ENCODE measurements around the gene MFSD11.
A peak's percentile ranks its signal among the peaks of the same experiment; 100 is the strongest.
"Not testable (repeated sequence)": the region's sequence is repeated elsewhere in the genome, so short reads cannot be mapped to it uniquely, and the experiment has no call there.

MFSD11 gene

DNA sequence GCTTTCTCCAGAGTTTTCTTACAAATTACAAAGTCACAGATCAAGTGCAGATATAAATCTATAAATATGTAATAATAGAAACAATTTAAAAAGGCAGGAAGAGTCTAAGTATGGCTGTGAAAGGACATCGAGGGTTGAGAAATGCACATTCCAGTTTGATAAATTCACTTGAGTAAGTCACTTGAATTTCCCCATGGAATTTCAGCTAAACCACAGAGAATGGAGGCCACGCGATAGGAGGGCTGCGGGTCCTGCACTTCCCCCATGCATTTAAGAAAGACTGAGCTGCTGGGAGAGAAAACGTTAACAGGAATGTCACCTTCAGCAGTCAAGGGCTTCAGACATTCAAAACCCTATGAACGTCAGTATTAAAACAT lies 21.1 kb upstream of the MFSD11 start:
- TF ChIP-seq, protein P1, sequence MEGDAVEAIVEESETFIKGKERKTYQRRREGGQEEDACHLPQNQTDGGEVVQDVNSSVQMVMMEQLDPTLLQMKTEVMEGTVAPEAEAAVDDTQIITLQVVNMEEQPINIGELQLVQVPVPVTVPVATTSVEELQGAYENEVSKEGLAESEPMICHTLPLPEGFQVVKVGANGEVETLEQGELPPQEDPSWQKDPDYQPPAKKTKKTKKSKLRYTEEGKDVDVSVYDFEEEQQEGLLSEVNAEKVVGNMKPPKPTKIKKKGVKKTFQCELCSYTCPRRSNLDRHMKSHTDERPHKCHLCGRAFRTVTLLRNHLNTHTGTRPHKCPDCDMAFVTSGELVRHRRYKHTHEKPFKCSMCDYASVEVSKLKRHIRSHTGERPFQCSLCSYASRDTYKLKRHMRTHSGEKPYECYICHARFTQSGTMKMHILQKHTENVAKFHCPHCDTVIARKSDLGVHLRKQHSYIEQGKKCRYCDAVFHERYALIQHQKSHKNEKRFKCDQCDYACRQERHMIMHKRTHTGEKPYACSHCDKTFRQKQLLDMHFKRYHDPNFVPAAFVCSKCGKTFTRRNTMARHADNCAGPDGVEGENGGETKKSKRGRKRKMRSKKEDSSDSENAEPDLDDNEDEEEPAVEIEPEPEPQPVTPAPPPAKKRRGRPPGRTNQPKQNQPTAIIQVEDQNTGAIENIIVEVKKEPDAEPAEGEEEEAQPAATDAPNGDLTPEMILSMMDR (IDR thresholded peaks at IDR 0.05; ENCODE audit: insufficient read depth, low read length, missing control alignments), result no peak
- H3K4me3 ChIP-seq (ENCODE audit: low read depth, low read length), result no peak overlapping the region
- CTCF ChIA-PET, result interaction anchor here (0.8 to 6.9 kb wide), 8 partner anchors 8 to 350 kb away, joined by 3 to 74 read pairs (median 6); partner anchors contain the start of genes JMJD6, METTL23 and MFSD11
- POLR2A ChIA-PET, result interaction anchor here (0.9 to 2.7 kb wide), 4 partner anchors 9 to 20 kb away, joined by 3 to 28 read pairs (median 16); partner anchors contain the start of genes JMJD6, METTL23, MFSD11 and SRSF2
- peak; percentile 90 for DNase-seq (ENCODE audit: low read depth, low spot score)

DNA sequence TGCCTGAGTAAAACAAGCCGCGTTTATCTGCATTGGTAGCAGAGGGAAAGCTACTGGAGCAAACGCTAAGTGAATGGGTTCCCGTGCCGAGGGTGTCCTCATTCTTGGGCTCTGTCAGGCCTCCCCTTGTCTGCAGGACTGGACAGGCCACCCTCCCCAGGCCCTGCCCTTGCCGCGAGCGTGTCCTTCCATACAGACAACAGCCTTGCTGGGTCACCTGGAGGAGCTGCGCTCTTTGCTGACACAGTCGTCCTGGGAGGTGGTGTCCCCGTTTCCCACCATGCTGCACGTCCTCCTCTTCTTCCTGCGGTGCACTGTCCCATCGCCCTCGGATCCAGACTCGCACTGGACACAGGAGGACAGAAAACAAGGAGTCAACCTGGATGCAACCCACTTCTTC lies 19.4 kb upstream of the MFSD11 start:
- ChIA-PET POLR2A (interaction anchor here (0.7 to 2.7 kb wide), 3 partner anchors 9 to 338 kb away, joined by 3 to 27 read pairs (median 4); partner anchors contain the start of genes MFSD11 and SRSF2), CTCF (interaction anchor here (1.2 to 6.9 kb wide), 5 partner anchors 7 to 161 kb away, joined by 3 to 74 read pairs (median 7); partner anchors contain the start of genes JMJD6 and METTL23)
- TF ChIP-seq, protein P1 (IDR thresholded peaks at IDR 0.05; ENCODE audit: insufficient read depth, low read length, missing control alignments), result no peak

DNA sequence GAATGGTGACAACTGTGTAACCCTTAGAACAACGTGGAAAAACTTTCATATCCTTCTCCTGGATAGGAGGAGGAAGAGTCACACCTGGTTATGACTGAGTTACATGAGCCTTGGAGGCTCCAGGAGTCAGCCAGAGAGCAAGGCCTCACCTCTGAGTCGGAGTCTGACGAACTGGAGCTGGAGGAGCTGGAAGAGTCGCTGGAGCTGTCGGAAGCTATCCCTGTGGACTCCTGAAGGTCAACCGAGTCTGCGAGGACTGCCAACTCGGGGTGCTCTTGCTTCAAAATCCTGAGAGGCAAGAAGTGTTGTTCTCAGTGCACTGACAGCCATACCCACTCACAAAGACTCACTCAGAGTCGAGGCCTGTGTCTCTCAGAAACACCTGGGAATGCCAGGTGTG lies 17.7 kb upstream of the MFSD11 start:
- CTCF ChIA-PET, result no interaction called here
- POLR2A ChIA-PET, result no interaction called here
- TF ChIP-seq, protein P1 (IDR thresholded peaks at IDR 0.05; ENCODE audit: insufficient read depth, low read length, missing control alignments), result no peak
- H3K4me3 ChIP-seq (ENCODE audit: low read depth, low read length), result no peak overlapping the region
- DNase-seq (ENCODE audit: low read depth, low spot score), result no peak

More for the DNA sequence above, 19.4 kb upstream of the MFSD11 start:
- H3K4me3 ChIP-seq (ENCODE audit: low read depth, low read length), result no peak overlapping the region
- DNase-seq (ENCODE audit: low read depth, low spot score), result no peak

DNA sequence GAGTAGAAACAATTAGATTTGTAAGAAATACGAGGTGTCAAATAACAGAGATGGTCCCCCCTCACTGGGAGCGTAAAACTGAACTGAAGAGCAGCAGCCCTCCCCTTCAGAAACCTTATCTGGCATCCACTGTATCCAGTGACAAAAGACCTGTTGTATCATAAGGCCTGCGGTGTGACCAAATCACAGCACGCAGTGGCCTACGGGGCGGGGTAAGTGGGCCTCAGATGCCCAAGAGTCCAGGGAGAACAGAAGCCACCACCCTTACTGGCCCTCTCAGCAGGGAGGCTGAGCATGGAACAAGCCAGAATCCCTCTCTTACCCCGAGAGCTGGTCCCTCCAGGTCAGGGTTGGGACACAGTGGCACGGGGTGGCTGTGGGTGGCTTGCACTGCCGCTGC lies 17.0 kb upstream of the MFSD11 start:
- CTCF ChIA-PET, result interaction anchor here (0.5 to 1.6 kb wide), 2 partner anchors 12 to 164 kb away, joined by 3 to 6 read pairs; no protein-coding TSS in a partner anchor
- POLR2A ChIA-PET, result no interaction called here

DNA sequence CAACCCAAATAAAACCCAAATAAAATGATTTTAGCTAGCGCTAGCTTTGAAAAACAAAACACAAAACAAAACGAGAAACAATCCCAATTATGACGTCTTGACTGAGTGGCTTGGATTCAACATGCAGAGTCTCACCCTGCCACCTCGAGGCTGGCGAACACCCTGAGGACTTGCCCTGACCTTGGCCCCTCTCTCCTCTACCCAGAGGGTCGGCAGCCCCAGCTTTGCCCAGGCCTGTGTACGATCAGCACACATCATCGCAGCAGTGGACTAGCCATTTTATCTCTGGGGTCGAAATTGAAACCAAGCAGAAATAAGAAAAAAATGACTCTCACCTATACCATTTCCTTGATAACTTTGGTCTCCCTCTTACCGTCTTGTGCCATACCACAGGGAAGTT lies 16.5 kb upstream of the MFSD11 start:
- ChIA-PET CTCF (interaction anchor here (1.6 kb wide), 1 partner anchor 164 kb away, joined by 6 read pairs; no protein-coding TSS in a partner anchor), POLR2A (no interaction called here)
- TF ChIP-seq, protein P1 (IDR thresholded peaks at IDR 0.05; ENCODE audit: insufficient read depth, low read length, missing control alignments), result no peak
- no peak overlapping the region for H3K4me3 ChIP-seq (ENCODE audit: low read depth, low read length)
- no peak for DNase-seq (ENCODE audit: low read depth, low spot score)

More for the DNA sequence above, 17.0 kb upstream of the MFSD11 start:
- TF ChIP-seq, protein P1 (IDR thresholded peaks at IDR 0.05; ENCODE audit: insufficient read depth, low read length, missing control alignments), result no peak
- DNase-seq (ENCODE audit: low read depth, low spot score), result no peak
- H3K4me3 ChIP-seq (ENCODE audit: low read depth, low read length), result no peak overlapping the region

DNA sequence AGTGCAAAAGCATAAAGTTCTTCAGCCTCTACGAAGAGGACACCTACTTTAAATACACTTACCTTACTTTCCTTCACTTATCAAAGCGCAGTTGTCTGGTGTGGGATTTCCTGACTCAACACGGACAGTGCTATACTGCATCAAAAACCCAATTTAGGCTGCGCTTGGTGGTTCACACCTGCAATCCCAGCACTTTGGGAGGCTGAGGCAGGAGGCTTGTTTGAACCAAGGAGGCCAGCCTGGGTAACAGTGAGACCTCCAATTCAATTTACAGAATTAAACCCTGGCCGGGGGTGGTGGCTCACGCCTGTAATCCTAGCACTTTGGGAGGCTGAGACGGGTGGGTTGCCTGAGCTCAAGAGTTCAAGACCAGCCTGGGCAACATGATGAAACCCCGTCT lies 15.6 kb upstream of the MFSD11 start:
- TF ChIP-seq, protein P1 (IDR thresholded peaks at IDR 0.05; ENCODE audit: insufficient read depth, low read length, missing control alignments), result no peak
- CTCF ChIA-PET, result interaction anchor here (1.6 to 6.5 kb wide), 2 partner anchors 7 to 165 kb away, joined by 6 to 74 read pairs; no protein-coding TSS in a partner anchor
- POLR2A ChIA-PET, result no interaction called here
- DNase-seq (ENCODE audit: low read depth, low spot score), result no peak
- no peak overlapping the region for H3K4me3 ChIP-seq (ENCODE audit: low read depth, low read length)

DNA sequence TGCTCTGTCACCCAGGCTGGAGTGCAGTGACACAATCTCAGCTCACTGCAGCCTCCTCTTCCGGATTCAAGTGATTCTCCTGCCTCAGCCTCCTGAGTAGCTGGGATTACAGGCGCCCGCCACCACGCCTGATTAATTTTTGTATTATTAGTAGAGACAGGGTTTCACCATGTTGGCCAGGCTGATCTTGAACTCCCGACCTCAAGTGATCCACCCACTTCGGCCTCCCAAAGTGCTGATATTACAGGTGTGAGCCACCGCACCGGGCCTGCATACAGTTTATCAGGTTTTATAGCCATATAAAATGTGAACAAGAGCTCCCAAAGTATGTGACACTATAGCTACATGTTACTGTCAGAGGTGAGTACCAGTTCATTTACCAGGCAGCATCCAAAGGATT lies 14.9 kb upstream of the MFSD11 start:
- DNase-seq (ENCODE audit: low read depth, low spot score); POLR2A ChIA-PET; H3K4me3 ChIP-seq (ENCODE audit: low read depth, low read length): not testable (repeated sequence)
- CTCF ChIA-PET, result interaction anchor here (6.5 kb wide), 1 partner anchor 7 kb away, joined by 74 read pairs; no protein-coding TSS in a partner anchor
